Measurements from ENCODE around the gene CDK13.

Gene CDK13

DNA sequence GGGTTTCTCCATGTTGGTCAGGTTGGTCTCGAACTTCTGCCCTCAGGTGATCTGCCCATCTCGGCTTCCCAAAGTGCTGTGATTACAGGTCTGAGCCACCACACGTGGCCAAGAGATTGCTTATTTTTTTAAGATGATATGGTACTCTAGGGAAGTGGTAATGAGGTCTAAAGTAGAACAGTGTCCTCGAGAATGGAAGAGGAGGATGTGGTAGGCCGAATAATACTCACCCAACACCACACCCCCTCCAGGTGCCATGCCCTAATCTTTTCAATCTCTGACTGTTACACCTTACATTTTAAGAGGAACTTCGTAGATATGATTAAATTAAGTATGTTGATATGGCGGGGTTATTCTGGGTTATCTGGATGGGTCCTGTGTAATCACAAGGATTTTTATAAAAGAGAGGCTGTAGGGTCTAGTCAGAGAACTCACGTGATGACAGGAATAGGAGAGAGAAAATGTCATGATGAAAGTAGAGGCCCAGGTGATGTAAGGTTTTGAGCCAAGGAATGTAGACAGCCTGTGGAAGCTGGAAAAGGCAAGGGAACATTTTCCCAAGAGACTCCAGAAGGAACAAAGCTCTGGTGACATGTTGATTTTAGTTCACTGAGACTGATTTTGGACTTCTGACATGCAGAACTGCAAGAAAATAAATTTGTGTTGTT, 29.5 kb downstream of the CDK13 start:
- no peak for DNase-seq
- H3K27ac Mint-ChIP-seq, result no peak overlapping the region
- peaks cover 12% of the 10 kb centered on the region for H3K9me3 Mint-ChIP-seq
- TF ChIP-seq, protein P1, sequence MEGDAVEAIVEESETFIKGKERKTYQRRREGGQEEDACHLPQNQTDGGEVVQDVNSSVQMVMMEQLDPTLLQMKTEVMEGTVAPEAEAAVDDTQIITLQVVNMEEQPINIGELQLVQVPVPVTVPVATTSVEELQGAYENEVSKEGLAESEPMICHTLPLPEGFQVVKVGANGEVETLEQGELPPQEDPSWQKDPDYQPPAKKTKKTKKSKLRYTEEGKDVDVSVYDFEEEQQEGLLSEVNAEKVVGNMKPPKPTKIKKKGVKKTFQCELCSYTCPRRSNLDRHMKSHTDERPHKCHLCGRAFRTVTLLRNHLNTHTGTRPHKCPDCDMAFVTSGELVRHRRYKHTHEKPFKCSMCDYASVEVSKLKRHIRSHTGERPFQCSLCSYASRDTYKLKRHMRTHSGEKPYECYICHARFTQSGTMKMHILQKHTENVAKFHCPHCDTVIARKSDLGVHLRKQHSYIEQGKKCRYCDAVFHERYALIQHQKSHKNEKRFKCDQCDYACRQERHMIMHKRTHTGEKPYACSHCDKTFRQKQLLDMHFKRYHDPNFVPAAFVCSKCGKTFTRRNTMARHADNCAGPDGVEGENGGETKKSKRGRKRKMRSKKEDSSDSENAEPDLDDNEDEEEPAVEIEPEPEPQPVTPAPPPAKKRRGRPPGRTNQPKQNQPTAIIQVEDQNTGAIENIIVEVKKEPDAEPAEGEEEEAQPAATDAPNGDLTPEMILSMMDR (IDR thresholded peaks at IDR 0.05), result no peak
- no peaks in the 10 kb centered on the region for H3K4me1 Mint-ChIP-seq
- H3K27me3 Mint-ChIP-seq (ENCODE audit: low read depth, poor library complexity), result no peaks in the 10 kb centered on the region
- H3K4me3 Mint-ChIP-seq, result no peak overlapping the region
- peaks cover 22% of the 10 kb centered on the region for H3K36me3 Mint-ChIP-seq (ENCODE audit: low read depth)

GRCh38 chr7:39985398-39985918, 35.4 kb downstream of the CDK13 start:
- no peak overlapping the region for H3K4me3 Mint-ChIP-seq
- H3K36me3 Mint-ChIP-seq (ENCODE audit: low read depth), result peaks cover 47% of the 10 kb centered on the region
- H3K9me3 Mint-ChIP-seq, result peaks cover 9% of the 10 kb centered on the region
- TF ChIP-seq, protein P1 (IDR thresholded peaks at IDR 0.05), result no peak
- peak overlapping the region; percentile 86 for H3K27ac Mint-ChIP-seq
- no peaks in the 10 kb centered on the region for H3K27me3 Mint-ChIP-seq (ENCODE audit: low read depth, poor library complexity)
- DNase-seq, result no peak
- H3K4me1 Mint-ChIP-seq, result peaks cover 11% of the 10 kb centered on the region

- TF ChIP-seq, protein P1 (IDR thresholded peaks at IDR 0.05), result no peak
- Mint-ChIP-seq H3K4me3 (no peak overlapping the region), H3K27ac (peak overlapping the region; percentile 91), H3K4me1 (peaks cover 11% of the 10 kb centered on the region), H3K27me3 (ENCODE audit: low read depth, poor library complexity) (no peaks in the 10 kb centered on the region), H3K36me3 (ENCODE audit: low read depth) (peaks cover 59% of the 10 kb centered on the region), H3K9me3 (no peaks in the 10 kb centered on the region)
- no peak for DNase-seq
Measured at GRCh38 chr7:39987641-39988347, 37.7 kb downstream of the CDK13 start.

- TF ChIP-seq, protein P1 (IDR thresholded peaks at IDR 0.05), result no peak
- H3K36me3 Mint-ChIP-seq (ENCODE audit: low read depth), result peaks cover 58% of the 10 kb centered on the region
- H3K9me3 Mint-ChIP-seq, result no peaks in the 10 kb centered on the region
- no peak for DNase-seq
- H3K4me1 Mint-ChIP-seq, result peaks cover 5% of the 10 kb centered on the region
- H3K27me3 Mint-ChIP-seq (ENCODE audit: low read depth, poor library complexity), result no peaks in the 10 kb centered on the region
- H3K27ac Mint-ChIP-seq, result no peak overlapping the region
- H3K4me3 Mint-ChIP-seq, result no peak overlapping the region
Measured at GRCh38 chr7:40000734-40001315, 50.8 kb downstream of the CDK13 start.

DNA sequence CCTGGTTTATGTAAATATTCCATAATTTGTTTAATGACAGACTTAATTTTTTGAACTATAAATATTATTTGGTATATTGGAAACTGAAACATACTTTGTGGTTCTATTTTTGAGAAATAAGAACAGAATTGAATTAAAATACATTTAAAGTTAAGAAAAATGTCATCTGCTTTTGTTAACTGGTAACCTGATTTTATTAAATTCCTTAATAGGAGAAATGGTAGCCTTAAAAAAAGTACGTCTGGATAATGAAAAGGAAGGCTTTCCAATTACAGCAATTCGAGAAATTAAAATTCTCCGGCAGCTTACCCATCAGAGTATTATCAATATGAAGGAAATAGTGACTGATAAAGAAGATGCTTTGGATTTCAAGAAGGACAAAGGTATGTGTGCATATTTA, 51.6 kb downstream of the CDK13 start:
- H3K36me3 Mint-ChIP-seq (ENCODE audit: low read depth), result peaks cover 54% of the 10 kb centered on the region
- TF ChIP-seq, protein P1 (IDR thresholded peaks at IDR 0.05), result no peak
- DNase-seq, result no peak
- no peak overlapping the region for H3K27ac Mint-ChIP-seq
- H3K4me3 Mint-ChIP-seq, result no peak overlapping the region
- H3K27me3 Mint-ChIP-seq (ENCODE audit: low read depth, poor library complexity), result no peaks in the 10 kb centered on the region
- peaks cover 5% of the 10 kb centered on the region for H3K4me1 Mint-ChIP-seq
- no peaks in the 10 kb centered on the region for H3K9me3 Mint-ChIP-seq
